Umbilical cord (tissue), 1 donor: ENCODE measurements around the gene CMBL. TPM values are rescaled to one million over a fixed set of nuclear protein-coding genes. Genes with fewer than 3 reads are reported as not detected.

Experiments
- total RNA-seq: library from RNA; depleted of rRNA; stranded (reverse); fragments of >200 nt; gene quantifications from one replicate; pipeline ENCODE4 v1.2.3, GENCODE V29; 2014; ENCODE audit warnings: low replicate concordance; ENCODE audit not compliant: insufficient read depth

Gene CMBL
- total RNA-seq, 1 donor from 2014 or later = 3.9 TPM

Other genes with a start within 250 kb of the CMBL start
- gene ATPSCKMT, start 58.0 kb downstream of the CMBL start, total RNA-seq = 17.3 TPM
- gene CCT5, start 57.6 kb downstream of the CMBL start, total RNA-seq = 146 TPM
- 76.3 TPM for gene MARCHF6, start 45.8 kb upstream of the CMBL start, total RNA-seq
- gene ROPN1L, start 134.0 kb upstream of the CMBL start, total RNA-seq = 7.5 TPM